GM12878 (cell line): Measurements from ENCODE around the gene FOXO3. TPM values are rescaled to one million over a fixed set of nuclear protein-coding genes. Genes with fewer than 3 reads are reported as not detected.

Experiments
- ATAC-seq: fragments of 200-7000 bp; cut with Tn5 transposase; 3 replicates; pipeline ENCODE4 v1.9.1; 2020; ENCODE audit warnings: mild to moderate bottlenecking, moderate library complexity
- BruUV-seq: library from RNA; stranded (reverse); fragments of 400-500 nt; replicated peaks from 2 replicates; lab custom pipeline; 2021; lab: Mats Ljungman, UMichigan
- CTCF ChIA-PET: fragments of 300-600 bp; sonication (Branson Sonifier 250); formaldehyde crosslinking; extraction: SDS; loops from one replicate; lab custom pipeline; 2021; ENCODE audit warnings: inconsistent platforms; lab: Yijun Ruan, JAX
- POLR2A ChIA-PET: fragments of 350-600 bp; formaldehyde crosslinking; extraction: SDS; loops from one replicate; lab custom pipeline; 2021; ENCODE audit warnings: inconsistent platforms; lab: Charles Lee
- RAD21 ChIA-PET: fragments of 300-600 bp; sonication (Branson Sonifier 250); formaldehyde crosslinking; loops from one replicate; lab custom pipeline; 2023; ENCODE audit warnings: antibody characterized with exemption; ENCODE audit not compliant: unreplicated experiment; lab: Charles Lee
- SMC1A ChIA-PET: fragments of 300-600 bp; sonication (Branson Sonifier 250); formaldehyde crosslinking; loops from one replicate; lab custom pipeline; 2023; ENCODE audit not compliant: unreplicated experiment, uncharacterized antibody; lab: Charles Lee
- DNase-seq: peaks from one replicate; pipeline ENCODE4 v3.0.0-alpha.2; 2011; ENCODE audit warnings: low read depth, low spot score
- FAIRE-seq: peaks from 3 replicates; lab custom pipeline; 2011; peaks lifted over from hg19 to GRCh38; lab: Jason Lieb, UNC
- H2AFZ ChIP-seq: 2 replicates; pipeline ENCODE4 v1.6.0; 2011; ENCODE audit warnings: low read depth, low read length, control low read depth; ENCODE audit not compliant: control insufficient read depth
- H3K27ac ChIP-seq: 2 replicates; pipeline ENCODE4 v1.5.1; 2011; ENCODE audit warnings: control low read depth; ENCODE audit not compliant: control insufficient read depth, insufficient read depth
- H3K27me3 ChIP-seq, 2 experiments: replicated peaks in 1 of 2; 2 replicates each; pipeline versions ENCODE4 v1.6.0 to v1.6.1; 2011; ENCODE audit warnings: low read length in 1 of 2; ENCODE audit not compliant: control insufficient read depth in 2 of 2, insufficient read depth in 2 of 2
- H3K36me3 ChIP-seq, 2 experiments: 2 replicates each; pipeline ENCODE4 v1.5.1; 2011; ENCODE audit warnings: low read length in 1 of 2; ENCODE audit not compliant: control insufficient read depth in 2 of 2, insufficient read depth in 2 of 2
- H3K4me1 ChIP-seq: 2 replicates; pipeline ENCODE4 v1.6.1; 2011; ENCODE audit warnings: mild to moderate bottlenecking, low read length, moderate library complexity, mixed read lengths; ENCODE audit not compliant: control insufficient read depth, insufficient read depth
- H3K4me2 ChIP-seq: 2 replicates; pipeline ENCODE4 v1.6.0; 2011; ENCODE audit warnings: control low read depth; ENCODE audit not compliant: control insufficient read depth, insufficient read depth
- H3K4me3 ChIP-seq: fragments of 200-600 bp; sonication (generic); 2 replicates; pipeline ENCODE4 v1.5.1; 2016
- H3K79me2 ChIP-seq: 2 replicates; pipeline ENCODE4 v1.6.0; 2011; ENCODE audit warnings: low read length; ENCODE audit not compliant: control insufficient read depth, insufficient read depth
- H3K9ac ChIP-seq: 2 replicates; pipeline ENCODE4 v1.8.0; 2011; ENCODE audit warnings: low read length, control low read depth, mixed read lengths; ENCODE audit not compliant: control insufficient read depth, insufficient read depth
- H3K9me3 ChIP-seq: replicated peaks from 3 replicates; pipeline ENCODE4 v1.5.1; 2011; ENCODE audit warnings: mild to moderate bottlenecking, low read length; ENCODE audit not compliant: control insufficient read depth, insufficient read depth
- H4K20me1 ChIP-seq: 2 replicates; pipeline ENCODE4 v1.6.0; 2011; ENCODE audit not compliant: control insufficient read depth, insufficient read depth
- ATF7 ChIP-seq: fragments of 450-650 bp; IDR thresholded peaks from 2 replicates; pipeline ENCODE4 v1.6.1; 2016; ENCODE audit warnings: low read depth, mild to moderate bottlenecking
- BCL11A ChIP-seq: IDR thresholded peaks from 2 replicates; pipeline ENCODE4 v1.6.1; 2011; ENCODE audit warnings: low read depth, low read length
- CHD4 ChIP-seq: fragments of 200-600 bp; sonication (generic); IDR thresholded peaks from 2 replicates; pipeline ENCODE4 v1.6.1; 2016; ENCODE audit warnings: mild to moderate bottlenecking
- DPF2 ChIP-seq: fragments of 450-650 bp; IDR thresholded peaks from 2 replicates; pipeline ENCODE4 v1.6.1; 2017; ENCODE audit warnings: mild to moderate bottlenecking
- PML ChIP-seq: IDR thresholded peaks from 2 replicates; pipeline ENCODE4 v1.6.1; 2012; ENCODE audit warnings: low read length, inconsistent platforms
- POLR2AphosphoS5 ChIP-seq: IDR thresholded peaks from 2 replicates; pipeline ENCODE4 v1.6.1; 2011; ENCODE audit warnings: mild to moderate bottlenecking, low read length, inconsistent platforms
- SMAD1 ChIP-seq: fragments of 450-650 bp; IDR thresholded peaks from 2 replicates; pipeline ENCODE4 v1.6.1; 2018; ENCODE audit warnings: mild to moderate bottlenecking, low read depth; ENCODE audit not compliant: partially characterized antibody
- SUPT20H ChIP-seq: IDR thresholded peaks from 2 replicates; pipeline ENCODE4 v1.6.1; 2011; ENCODE audit warnings: low read depth, mild to moderate bottlenecking, low read length, moderate library complexity, borderline replicate concordance; ENCODE audit not compliant: control insufficient read depth
- ZNF384 ChIP-seq: IDR thresholded peaks from 2 replicates; pipeline ENCODE4 v1.6.1; 2012; ENCODE audit warnings: low read depth, mild to moderate bottlenecking, low read length, improper control_type of control experiment, borderline replicate concordance
- ZZZ3 ChIP-seq: IDR thresholded peaks from 2 replicates; pipeline ENCODE4 v1.6.1; 2011; ENCODE audit warnings: low read depth; ENCODE audit not compliant: control insufficient read depth, insufficient read length
- WGBS: methylation state at CpG from one replicate; pipeline ENCODE4 v1.1.6; 2016; ENCODE audit warnings: low lambda C conversion rate; ENCODE audit not compliant: insufficient replicate concordance, insufficient coverage; ENCODE audit errors: missing lambda C conversion rate; 5-methylcytosine and 5-hydroxymethylcytosine counted together
- in situ Hi-C: fragments of 300-500 bp; cut with MboI; formaldehyde crosslinking; loops from 9 replicates; pipeline ENCODE4 v1.14.3; 2018; ENCODE audit warnings: mixed read lengths
- intact Hi-C: fragments of 100-400 bp; cut with micrococcal nuclease; formaldehyde crosslinking; loops from one replicate; pipeline ENCODE4 v1.14.2; 2022; ENCODE audit not compliant: unreplicated experiment
- polyA plus RNA-seq, 11 experiments: library from polyadenylated mRNA; depleted of rRNA in 4 of 11; unstranded in 6 of 11; stranded (reverse) in 5 of 11; fragments of >200 nt; fragmentation: Nextera tagmentation in 4 of 11; fragmentation: Illumina TruSeq in 1 of 11; extraction: Ambion mirVana in 4 of 11; extraction: Trizol in 1 of 11; gene quantifications; 1 replicate in 1 of 11; 2 replicates in 10 of 11; pipeline versions ENCODE4 v1.2.1 to v1.2.3, GENCODE V29; 2011 to 2016; ENCODE audit warnings: inconsistent platforms in 2 of 11, missing spikeins in 2 of 11, low read depth in 1 of 11
- total RNA-seq, 4 experiments: library from RNA; depleted of rRNA in 3 of 4; stranded (reverse); fragments of >200 nt in 3 of 4; fragmentation: Illumina TruSeq in 1 of 4; extraction: Trizol in 1 of 4; gene quantifications; 2 replicates each; pipeline versions ENCODE4 v1.2.1 to v1.2.3, GENCODE V29; 2013 to 2021
- TF ChIP-seq, protein P1 (sequence below): IDR thresholded peaks from 2 replicates; pipeline ENCODE4 v1.6.1; 2011; ENCODE audit warnings: low read depth, low read length, improper control_type of control experiment, borderline replicate concordance
- TF ChIP-seq, protein P2 (sequence below): IDR thresholded peaks from 2 replicates; pipeline ENCODE4 v1.6.1; 2012; ENCODE audit warnings: mild to moderate bottlenecking, low read depth, low read length
- TF ChIP-seq, protein P3 (sequence below): IDR thresholded peaks from 2 replicates; pipeline ENCODE4 v1.6.1; 2012; ENCODE audit warnings: improper control_type of control experiment, low read depth, low read length; ENCODE audit not compliant: insufficient replicate concordance
- TF ChIP-seq, protein P4 (sequence below): IDR thresholded peaks from 2 replicates; pipeline ENCODE4 v1.6.1; 2011; ENCODE audit warnings: mild to moderate bottlenecking, low read depth, low read length, moderate library complexity; ENCODE audit not compliant: insufficient replicate concordance

FOXO3 gene
- total and polyA plus RNA-seq, 10 of the 15 experiments (the other 5 are each of a cell fraction or from before 2014, with no cell fraction given) = 0.82 to 4.5 (median 1.7) TPM

DNA sequence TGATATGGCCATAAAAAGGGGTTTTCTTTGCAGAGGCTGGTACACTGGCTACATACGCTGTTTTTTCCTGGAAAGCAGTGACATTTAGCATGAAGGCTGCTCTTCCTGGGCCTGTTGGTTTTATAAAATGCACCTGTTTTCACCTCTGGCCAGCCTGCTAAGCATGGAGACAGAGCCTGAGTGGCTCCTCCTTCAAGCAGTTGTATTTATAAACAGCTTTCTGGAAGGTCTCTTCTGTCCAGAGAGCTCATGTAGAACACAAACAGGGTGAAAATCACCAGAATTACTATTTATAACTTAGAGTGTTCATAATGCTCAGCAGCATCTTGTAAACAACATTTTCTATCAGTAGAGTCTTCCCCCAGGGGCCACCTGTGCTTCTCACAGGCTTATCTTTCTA is 109.0 kb downstream of the FOXO3 start:
- peaks cover 13% of the 10 kb centered on the region for H3K4me1 ChIP-seq
- no peak for FAIRE-seq
- no peak overlapping the region for H2AFZ ChIP-seq
- H3K27me3 ChIP-seq = no peaks in the 10 kb centered on the region
- intact Hi-C loops = no loop called here
- H3K4me3 ChIP-seq = no peak overlapping the region
- 90% methylated on average over 1 of the region's 1 CpG for WGBS
- no peak for ATAC-seq
- no peak overlapping the region for H3K27ac ChIP-seq
- no peak overlapping the region for H3K4me2 ChIP-seq
- peaks cover 1% of the 10 kb centered on the region for H3K79me2 ChIP-seq
- no peak overlapping the region for H3K9ac ChIP-seq
- DNase-seq = no peak
- RAD21 ChIA-PET = no interaction called here
- in situ Hi-C loops = no loop called here
- no TSS peak for BruUV-seq
- SMC1A ChIA-PET = interaction anchor here (0.6 kb wide), 1 partner anchor 15 kb away, joined by 3 read pairs; no protein-coding TSS in a partner anchor
- POLR2A ChIA-PET = no interaction called here
- no peaks in the 10 kb centered on the region for H4K20me1 ChIP-seq
- no peaks in the 10 kb centered on the region for H3K9me3 ChIP-seq
- H3K36me3 ChIP-seq = peaks cover 0 to 1% of the 10 kb centered on the region in 2 experiments; a peak in 1 of 4 replicates
- CTCF ChIA-PET = interaction anchor here (0.6 to 1.2 kb wide), 2 partner anchors 116 to 123 kb away, joined by 3 to 4 read pairs; no protein-coding TSS in a partner anchor
- TF ChIP-seq, protein P1, sequence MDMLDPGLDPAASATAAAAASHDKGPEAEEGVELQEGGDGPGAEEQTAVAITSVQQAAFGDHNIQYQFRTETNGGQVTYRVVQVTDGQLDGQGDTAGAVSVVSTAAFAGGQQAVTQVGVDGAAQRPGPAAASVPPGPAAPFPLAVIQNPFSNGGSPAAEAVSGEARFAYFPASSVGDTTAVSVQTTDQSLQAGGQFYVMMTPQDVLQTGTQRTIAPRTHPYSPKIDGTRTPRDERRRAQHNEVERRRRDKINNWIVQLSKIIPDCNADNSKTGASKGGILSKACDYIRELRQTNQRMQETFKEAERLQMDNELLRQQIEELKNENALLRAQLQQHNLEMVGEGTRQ = no peak
- TF ChIP-seq, protein P2, sequence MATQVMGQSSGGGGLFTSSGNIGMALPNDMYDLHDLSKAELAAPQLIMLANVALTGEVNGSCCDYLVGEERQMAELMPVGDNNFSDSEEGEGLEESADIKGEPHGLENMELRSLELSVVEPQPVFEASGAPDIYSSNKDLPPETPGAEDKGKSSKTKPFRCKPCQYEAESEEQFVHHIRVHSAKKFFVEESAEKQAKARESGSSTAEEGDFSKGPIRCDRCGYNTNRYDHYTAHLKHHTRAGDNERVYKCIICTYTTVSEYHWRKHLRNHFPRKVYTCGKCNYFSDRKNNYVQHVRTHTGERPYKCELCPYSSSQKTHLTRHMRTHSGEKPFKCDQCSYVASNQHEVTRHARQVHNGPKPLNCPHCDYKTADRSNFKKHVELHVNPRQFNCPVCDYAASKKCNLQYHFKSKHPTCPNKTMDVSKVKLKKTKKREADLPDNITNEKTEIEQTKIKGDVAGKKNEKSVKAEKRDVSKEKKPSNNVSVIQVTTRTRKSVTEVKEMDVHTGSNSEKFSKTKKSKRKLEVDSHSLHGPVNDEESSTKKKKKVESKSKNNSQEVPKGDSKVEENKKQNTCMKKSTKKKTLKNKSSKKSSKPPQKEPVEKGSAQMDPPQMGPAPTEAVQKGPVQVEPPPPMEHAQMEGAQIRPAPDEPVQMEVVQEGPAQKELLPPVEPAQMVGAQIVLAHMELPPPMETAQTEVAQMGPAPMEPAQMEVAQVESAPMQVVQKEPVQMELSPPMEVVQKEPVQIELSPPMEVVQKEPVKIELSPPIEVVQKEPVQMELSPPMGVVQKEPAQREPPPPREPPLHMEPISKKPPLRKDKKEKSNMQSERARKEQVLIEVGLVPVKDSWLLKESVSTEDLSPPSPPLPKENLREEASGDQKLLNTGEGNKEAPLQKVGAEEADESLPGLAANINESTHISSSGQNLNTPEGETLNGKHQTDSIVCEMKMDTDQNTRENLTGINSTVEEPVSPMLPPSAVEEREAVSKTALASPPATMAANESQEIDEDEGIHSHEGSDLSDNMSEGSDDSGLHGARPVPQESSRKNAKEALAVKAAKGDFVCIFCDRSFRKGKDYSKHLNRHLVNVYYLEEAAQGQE = no peak
- TF ChIP-seq SMAD1 (no peak), POLR2AphosphoS5 (no peak), ZNF384 (no peak), DPF2 (no peak), ATF7 (no peak), SUPT20H (no peak), ZZZ3 (no peak), CHD4 (no peak), PML (no peak), BCL11A (no peak)
- TF ChIP-seq, protein P3, sequence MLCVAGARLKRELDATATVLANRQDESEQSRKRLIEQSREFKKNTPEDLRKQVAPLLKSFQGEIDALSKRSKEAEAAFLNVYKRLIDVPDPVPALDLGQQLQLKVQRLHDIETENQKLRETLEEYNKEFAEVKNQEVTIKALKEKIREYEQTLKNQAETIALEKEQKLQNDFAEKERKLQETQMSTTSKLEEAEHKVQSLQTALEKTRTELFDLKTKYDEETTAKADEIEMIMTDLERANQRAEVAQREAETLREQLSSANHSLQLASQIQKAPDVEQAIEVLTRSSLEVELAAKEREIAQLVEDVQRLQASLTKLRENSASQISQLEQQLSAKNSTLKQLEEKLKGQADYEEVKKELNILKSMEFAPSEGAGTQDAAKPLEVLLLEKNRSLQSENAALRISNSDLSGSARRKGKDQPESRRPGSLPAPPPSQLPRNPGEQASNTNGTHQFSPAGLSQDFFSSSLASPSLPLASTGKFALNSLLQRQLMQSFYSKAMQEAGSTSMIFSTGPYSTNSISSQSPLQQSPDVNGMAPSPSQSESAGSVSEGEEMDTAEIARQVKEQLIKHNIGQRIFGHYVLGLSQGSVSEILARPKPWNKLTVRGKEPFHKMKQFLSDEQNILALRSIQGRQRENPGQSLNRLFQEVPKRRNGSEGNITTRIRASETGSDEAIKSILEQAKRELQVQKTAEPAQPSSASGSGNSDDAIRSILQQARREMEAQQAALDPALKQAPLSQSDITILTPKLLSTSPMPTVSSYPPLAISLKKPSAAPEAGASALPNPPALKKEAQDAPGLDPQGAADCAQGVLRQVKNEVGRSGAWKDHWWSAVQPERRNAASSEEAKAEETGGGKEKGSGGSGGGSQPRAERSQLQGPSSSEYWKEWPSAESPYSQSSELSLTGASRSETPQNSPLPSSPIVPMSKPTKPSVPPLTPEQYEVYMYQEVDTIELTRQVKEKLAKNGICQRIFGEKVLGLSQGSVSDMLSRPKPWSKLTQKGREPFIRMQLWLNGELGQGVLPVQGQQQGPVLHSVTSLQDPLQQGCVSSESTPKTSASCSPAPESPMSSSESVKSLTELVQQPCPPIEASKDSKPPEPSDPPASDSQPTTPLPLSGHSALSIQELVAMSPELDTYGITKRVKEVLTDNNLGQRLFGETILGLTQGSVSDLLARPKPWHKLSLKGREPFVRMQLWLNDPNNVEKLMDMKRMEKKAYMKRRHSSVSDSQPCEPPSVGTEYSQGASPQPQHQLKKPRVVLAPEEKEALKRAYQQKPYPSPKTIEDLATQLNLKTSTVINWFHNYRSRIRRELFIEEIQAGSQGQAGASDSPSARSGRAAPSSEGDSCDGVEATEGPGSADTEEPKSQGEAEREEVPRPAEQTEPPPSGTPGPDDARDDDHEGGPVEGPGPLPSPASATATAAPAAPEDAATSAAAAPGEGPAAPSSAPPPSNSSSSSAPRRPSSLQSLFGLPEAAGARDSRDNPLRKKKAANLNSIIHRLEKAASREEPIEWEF = no peak
- TF ChIP-seq, protein P4, sequence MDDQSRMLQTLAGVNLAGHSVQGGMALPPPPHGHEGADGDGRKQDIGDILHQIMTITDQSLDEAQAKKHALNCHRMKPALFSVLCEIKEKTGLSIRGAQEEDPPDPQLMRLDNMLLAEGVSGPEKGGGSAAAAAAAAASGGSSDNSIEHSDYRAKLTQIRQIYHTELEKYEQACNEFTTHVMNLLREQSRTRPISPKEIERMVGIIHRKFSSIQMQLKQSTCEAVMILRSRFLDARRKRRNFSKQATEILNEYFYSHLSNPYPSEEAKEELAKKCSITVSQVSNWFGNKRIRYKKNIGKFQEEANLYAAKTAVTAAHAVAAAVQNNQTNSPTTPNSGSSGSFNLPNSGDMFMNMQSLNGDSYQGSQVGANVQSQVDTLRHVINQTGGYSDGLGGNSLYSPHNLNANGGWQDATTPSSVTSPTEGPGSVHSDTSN = no peak
